Activated CD4-positive, CD25-positive, alpha-beta regulatory T cell treated with anti-CD3 and anti-CD28 coated beads, Interleukin-2, amount 50 U/mL, for 72 hours (primary cell): ENCODE results near the gene KRT36.

Source experiments
- DNase-seq: peaks from one replicate; pipeline ENCODE4 v3.0.0; 2021

The KRT36 gene

DNA sequence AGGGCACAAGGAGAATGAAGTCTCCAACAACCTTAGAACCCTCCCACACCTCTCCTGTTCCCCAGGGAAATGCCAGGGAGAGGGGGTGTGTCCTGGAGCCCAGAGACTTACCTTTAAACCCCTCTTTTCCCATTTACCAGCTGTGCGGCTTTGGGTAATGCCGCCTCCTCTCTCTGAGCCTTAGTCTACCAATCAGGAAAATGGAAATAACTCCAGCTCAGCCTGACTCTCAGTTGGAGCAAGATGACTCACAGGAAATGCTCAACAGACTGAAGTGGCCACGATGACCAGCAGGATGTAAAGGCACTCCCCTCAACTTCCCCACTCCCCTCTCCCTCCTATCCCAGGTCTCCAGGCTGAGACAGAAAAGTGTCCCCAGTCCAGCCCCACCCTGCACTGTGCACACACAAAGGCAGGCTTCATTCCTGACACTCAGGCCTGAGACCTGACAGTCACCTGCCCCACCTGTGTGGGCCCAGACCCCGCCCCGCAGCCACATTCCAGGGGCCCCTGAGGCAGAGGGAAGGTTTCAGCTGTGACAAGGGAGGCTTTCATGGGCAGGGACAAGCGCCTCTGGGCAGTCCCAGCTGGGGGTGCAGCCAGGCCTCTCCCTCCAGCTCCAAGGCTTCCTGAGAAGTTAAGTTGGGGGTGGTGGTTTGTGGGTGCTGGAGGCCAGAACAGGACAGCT, 32.0 kb upstream of the KRT36 start:
- DNase-seq: no peak

DNA sequence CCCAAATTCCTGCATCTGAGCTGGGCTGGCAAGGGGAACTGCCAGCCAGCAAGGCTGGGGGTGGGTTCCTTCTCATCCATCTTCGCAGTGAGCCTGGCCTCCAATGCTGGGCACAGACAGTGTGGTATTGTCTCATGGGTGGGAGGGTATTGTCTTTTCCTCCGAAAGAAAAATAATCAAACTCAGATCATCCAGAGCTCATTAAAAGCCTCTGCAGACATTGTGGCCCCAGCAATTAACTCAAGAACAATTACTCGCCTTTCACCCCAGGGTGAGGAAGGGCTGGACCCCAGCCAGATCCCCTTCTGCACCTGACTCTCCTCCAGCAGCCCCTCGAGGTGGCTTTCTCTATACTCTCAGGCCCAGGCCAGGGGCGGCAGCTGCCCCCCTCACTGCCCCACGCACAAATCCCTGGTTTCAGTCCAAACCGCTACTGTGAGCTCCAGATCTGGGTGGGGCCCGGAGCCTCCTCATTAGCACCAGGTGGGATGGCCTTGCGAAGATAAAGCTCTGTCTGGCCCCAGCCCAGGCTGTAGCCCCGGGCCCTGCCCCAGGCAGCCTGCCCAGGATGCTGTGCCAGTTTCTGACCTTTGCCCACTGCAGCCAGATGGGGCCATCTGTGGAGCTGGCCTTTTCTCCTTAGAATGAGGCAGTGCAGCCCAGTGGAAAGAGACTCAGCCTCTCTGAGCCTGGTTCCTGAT, 31.3 kb upstream of the KRT36 start:
- DNase-seq: no peak

DNA sequence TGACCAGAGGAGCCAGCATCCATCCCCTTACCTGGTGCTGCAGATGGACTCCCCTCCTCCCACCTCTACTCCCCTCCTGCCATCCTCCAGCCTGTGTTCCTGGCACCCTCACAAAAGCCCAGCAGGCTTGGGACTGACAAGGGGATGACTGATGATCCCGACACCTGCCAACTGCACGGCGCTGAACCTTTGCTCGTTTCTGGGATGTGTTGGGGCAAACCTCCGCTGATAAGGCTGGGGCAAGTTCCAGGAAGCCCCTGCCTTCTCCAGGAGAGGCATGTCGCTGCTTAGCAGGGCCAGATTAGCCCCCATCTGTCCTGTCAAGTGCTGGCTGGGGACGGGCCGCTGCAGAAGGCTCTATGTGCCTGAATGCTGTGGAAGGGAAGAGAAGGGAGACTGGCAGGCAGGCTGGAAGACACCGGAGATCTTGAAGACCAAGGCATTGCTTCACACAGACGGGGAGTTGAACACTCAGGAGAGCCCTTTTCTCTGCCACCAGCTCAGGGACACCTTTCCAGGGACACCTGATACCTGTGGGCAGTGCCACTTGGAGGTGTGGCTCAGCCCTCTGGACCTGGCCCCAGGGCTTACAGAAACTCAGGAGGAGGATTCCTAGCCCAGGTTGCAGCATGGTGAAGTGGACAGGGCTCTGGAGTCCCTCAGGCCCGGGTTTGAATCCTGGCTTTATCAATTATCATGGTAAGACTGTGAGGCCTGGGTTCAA, 30.0 kb upstream of the KRT36 start:
- no peak for DNase-seq

GRCh38 chr17:41518789-41519449, 29.2 kb upstream of the KRT36 start, which contains the start of gene KRT15:
Gene KRT15 (minus strand): TSS chr17:41518890. CDS start chr17:41518827, 63 bp downstream.
- no peak for DNase-seq

- no peak for DNase-seq
Measured at GRCh38 chr17:41518031-41518430, 28.3 kb upstream of the KRT36 start.

- DNase-seq: no peak
Measured at GRCh38 chr17:41516830-41517283, 27.1 kb upstream of the KRT36 start.

DNA sequence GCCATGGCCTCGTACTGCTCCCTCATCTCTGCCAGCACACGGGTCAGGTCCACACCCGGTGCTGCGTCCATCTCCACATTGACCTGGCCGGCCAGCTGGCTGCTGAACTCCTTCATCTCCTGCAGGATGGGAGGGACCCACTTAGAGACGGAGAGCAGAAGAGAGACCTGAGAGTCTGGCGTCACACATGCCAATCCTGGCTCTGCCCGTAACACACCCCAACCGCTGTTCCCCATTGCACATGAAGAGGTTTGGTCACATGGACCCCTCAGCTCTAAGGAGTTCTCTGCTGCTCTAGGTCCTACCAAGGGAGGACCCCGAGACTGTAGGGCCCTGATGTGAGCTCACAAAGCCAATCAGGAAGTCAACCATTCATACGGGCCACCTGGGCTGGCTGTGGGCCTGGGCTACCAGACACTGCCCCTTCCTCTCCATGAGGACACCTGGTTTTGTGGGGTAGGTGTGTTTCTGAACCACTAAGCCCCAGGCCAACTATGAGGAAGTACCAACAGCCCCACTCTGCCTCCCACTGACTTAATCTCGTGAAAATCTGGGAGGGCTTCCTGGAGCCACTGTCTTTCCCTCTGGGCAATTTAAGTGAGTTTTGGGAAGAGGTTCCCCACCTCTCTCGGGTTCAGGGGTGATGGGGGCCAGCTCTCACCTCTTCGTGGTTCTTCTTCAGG, 26.6 kb upstream of the KRT36 start:
- no peak for DNase-seq

DNA sequence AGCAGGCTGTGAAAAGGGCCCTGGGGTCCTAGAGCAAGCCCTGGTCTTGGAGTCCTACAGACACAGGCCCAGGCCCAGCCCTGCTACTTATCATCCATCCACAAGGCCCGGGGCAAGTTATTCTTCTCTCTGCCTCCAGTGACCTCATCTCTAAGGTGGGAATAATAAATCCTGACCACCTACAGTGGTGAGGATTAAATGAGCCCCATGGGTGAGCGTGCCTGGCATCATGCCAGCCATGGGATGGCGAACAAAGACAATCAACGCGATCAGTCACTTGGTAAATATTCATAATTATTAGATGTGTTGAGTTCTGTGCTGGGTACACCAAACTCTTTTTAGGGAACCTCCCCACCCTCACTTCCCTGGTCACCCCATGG, 23.4 kb upstream of the KRT36 start:
- no peak for DNase-seq

GRCh38 chr17:41512546-41513167, 22.9 kb upstream of the KRT36 start:
- DNase-seq: no peak

- no peak for DNase-seq
Measured at GRCh38 chr17:41511716-41512115, 22.0 kb upstream of the KRT36 start.

DNA sequence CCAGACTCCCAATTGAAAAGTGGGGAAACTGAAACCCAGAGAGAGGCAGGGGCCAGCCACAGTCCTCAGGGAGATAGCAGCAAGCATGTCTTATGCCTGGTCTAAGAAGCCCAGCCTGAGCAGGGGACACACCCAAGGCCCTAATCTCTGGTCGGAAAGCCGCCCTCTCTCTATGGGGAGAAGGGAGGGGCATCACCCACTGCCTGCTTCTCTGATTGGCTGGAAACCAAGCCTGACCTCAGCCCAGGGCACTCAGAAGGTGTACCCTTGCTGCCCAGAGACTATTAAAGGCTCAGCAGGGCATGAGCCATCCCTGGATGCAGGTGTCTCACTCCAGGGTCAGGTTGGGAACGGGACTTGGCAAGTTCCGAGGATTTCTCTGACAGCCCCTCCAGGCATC, 21.4 kb upstream of the KRT36 start:
- DNase-seq: no peak

- DNase-seq: no peak
Measured at GRCh38 chr17:41510251-41511065, 20.7 kb upstream of the KRT36 start.

- no peak for DNase-seq
Measured at GRCh38 chr17:41507315-41507880, 17.7 kb upstream of the KRT36 start.

- DNase-seq: no peak
Measured at GRCh38 chr17:41505809-41506767, 16.4 kb upstream of the KRT36 start.

DNA sequence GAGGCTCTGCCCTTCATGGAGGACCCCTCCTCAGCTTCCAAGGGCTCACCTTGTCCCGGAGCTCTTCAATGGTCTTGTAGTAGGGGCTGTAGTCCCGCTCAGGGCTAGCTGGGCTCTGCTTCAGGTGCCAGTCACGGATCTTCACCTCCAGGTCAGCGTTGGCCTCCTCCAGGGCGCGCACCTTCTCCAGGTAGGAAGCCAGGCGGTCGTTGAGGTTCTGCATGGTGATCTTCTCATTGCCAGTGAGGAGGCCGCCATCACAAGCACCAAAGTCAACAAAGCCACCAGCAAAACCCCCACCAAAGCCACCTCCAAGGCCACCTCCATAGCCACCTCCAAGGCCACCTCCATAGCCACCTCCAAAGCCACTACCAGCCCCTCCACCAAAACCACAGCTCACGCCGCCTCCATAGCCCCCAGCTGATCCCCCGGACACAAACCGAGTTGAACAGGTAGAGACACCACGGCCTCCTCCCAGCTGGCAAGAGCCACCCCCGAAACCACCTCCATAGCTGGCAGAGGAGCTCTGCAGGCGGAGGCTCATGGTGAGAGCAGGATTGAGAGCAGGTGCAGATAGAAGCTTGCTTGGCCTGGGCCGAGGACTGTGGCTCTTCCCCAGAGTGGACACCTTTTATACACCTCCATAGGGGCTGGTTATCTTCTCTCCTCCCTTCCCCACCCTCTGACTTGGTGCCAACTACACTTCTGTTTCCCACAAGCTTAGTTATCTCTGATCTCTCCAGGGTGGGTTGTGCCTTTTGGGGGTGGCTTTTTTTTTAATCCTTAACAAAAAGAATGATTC, 15.5 kb upstream of the KRT36 start, which contains the start of gene KRT13:
Gene KRT13, minus strand, starts transcription at position 606 of the 802 bp plus-strand sequence. Its CDS starts 62 bp downstream, at position 544.
- DNase-seq: no peak

- no peak for DNase-seq
Measured at GRCh38 chr17:41504246-41504977, 14.7 kb upstream of the KRT36 start.

DNA sequence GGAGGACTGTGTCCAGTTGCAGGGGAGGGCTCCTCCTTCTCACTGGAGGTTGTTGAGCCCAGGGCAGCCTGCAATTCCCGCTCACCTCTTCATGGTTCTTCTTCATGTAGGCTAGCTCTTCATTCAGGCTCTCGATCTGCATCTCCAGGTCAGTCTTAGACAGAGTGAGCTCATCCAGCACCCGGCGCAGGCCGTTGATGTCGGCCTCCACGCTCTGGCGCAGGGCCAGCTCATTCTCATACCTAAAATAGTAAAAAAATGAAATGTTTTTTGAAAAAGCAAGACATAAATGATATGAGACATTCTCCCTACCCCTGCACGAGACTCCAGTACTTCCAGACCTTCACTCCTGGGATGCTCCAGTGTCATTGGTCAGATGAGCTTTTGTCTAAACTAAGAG, 13.5 kb upstream of the KRT36 start:
- no peak for DNase-seq
